ENCODE measurements around the gene CDS2. TPM values are rescaled to one million over a fixed set of nuclear protein-coding genes. Genes with fewer than 3 reads are reported as not detected.
A peak's percentile ranks its signal among the peaks of the same experiment; 100 is the strongest.

CDS2 gene
- total and polyA plus RNA-seq, 4 experiments from 2014 or later = 53.7 to 59.8 (median 58.2) TPM

DNA sequence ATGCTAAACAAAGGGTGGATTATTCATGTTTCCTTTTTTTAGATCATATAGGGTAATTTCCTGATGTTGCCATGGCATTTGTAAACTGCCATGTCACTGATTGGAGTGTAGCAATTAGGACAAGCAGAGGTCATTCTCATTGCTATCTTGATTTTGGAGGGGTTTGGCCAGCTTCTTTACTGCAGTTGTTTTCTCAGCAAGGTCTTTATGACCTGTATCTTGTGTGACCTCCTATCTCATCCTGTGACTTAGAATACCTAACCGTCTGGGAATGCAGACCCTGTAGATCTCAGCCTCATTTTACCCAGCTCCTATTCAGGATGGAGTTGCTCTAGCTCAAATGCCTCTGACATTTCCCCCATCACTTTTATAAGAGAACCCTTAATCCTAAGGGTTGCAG is 53.6 kb downstream of the CDS2 start:
- H3K27me3 Mint-ChIP-seq = no peaks in the 10 kb centered on the region
- no peaks in the 10 kb centered on the region for H3K9me3 ChIP-seq (ENCODE audit: control insufficient read depth in 1 of 2, low read length in 2 of 2)
- DNase-seq = no peak
- H3K4me3 Mint-ChIP-seq = no peak overlapping the region
- H3K27ac Mint-ChIP-seq = peak overlapping the region in 4 of 7 donors; percentile 3 to 57 (median 34)
- H3K4me3 ChIP-seq (ENCODE audit: low read length in 2 of 2) = no peak overlapping the region
- peaks cover 0 to 4% (median 0%) of the 10 kb centered on the region in 4 donors for H3K4me1 Mint-ChIP-seq
- intact Hi-C loops (cut with micrococcal nuclease) = no loop called here
- POLR2A ChIA-PET (ENCODE audit: partially characterized antibody) = no interaction called here
- CTCF ChIA-PET (ENCODE audit: partially characterized antibody) = interaction anchor here (0.9 to 2.8 kb wide), 3 partner anchors 12 to 54 kb away, joined by 3 to 8 read pairs (median 6); partner anchors contain the start of gene CDS2
- H3K27me3 ChIP-seq (ENCODE audit: insufficient read depth, low read length) = no peaks in the 10 kb centered on the region
- peaks cover 62 to 80% of the 10 kb centered on the region in 2 donors for H3K36me3 Mint-ChIP-seq
- H3K4me1 ChIP-seq (ENCODE audit: insufficient read depth, low read length) = no peaks in the 10 kb centered on the region
- H3K36me3 ChIP-seq (ENCODE audit: insufficient read depth, low read length) = peaks cover 69% of the 10 kb centered on the region
- H3K9me3 Mint-ChIP-seq = no peaks in the 10 kb centered on the region
- H3K27ac ChIP-seq (ENCODE audit: low read depth, low read length) = no peak overlapping the region

DNA sequence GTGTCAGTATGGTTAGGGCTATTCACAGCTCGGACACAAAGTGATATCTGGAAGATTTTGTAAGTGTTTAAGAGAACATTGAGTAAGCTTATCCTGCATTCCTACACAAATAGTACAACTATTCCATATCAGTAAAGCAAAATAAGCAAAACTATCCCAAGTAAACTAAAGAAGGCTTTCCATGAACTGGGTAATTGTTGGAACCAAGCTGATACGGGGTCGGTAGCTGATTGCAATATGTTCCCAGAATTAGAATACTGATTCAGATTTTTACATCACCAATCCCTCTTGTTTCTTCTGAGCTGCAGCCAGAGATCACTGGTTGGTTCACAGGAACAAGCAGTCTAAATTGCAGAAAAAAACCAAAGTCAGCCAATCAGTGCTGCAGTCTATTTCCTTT is 54.1 kb downstream of the CDS2 start:
- Histone ChIP-seq H3K9me3 (ENCODE audit: control insufficient read depth in 1 of 2, low read length in 2 of 2) (no peaks in the 10 kb centered on the region), H3K4me1 (ENCODE audit: insufficient read depth, low read length) (no peaks in the 10 kb centered on the region), H3K36me3 (ENCODE audit: insufficient read depth, low read length) (peaks cover 71% of the 10 kb centered on the region), H3K4me3 (ENCODE audit: low read length in 2 of 2) (no peak overlapping the region), H3K27ac (ENCODE audit: low read depth, low read length) (no peak overlapping the region), H3K27me3 (ENCODE audit: insufficient read depth, low read length) (no peaks in the 10 kb centered on the region)
- H3K27ac Mint-ChIP-seq = peak overlapping the region in 5 of 7 donors; percentile 25 to 77 (median 57)
- H3K4me1 Mint-ChIP-seq = peaks cover 0 to 4% (median 0%) of the 10 kb centered on the region in 4 donors
- intact Hi-C loops (cut with micrococcal nuclease) = no loop called here
- POLR2A ChIA-PET (ENCODE audit: partially characterized antibody) = no interaction called here
- CTCF ChIA-PET (ENCODE audit: partially characterized antibody) = interaction anchor here (0.9 to 2.8 kb wide), 3 partner anchors 12 to 55 kb away, joined by 3 to 11 read pairs (median 8); partner anchors contain the start of gene CDS2
- peaks cover 66 to 82% of the 10 kb centered on the region in 2 donors for H3K36me3 Mint-ChIP-seq
- DNase-seq = no peak
- no peaks in the 10 kb centered on the region for H3K27me3 Mint-ChIP-seq
- no peaks in the 10 kb centered on the region for H3K9me3 Mint-ChIP-seq
- no peak overlapping the region for H3K4me3 Mint-ChIP-seq

DNA sequence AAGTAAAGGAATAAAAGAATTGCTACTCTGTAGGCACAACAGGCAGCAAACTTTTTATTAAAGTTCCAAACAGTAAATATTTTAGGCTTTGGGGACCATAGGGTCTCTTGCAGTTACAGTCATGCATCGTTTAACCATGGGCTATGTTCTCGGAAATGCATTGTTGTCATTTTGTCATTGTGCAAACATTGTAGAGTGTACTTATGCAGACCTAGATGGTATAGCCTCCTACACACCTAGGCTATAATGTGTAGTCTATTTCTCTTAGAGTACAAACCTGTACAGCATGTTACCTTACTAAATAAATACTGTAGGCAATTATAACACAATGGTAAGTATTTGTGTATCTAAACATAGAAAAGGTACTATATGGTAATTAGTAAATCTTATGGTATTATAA is 54.7 kb downstream of the CDS2 start:
- H3K4me1 Mint-ChIP-seq = peaks cover 0 to 4% (median 0%) of the 10 kb centered on the region in 4 donors
- POLR2A ChIA-PET (ENCODE audit: partially characterized antibody) = no interaction called here
- intact Hi-C loops (cut with micrococcal nuclease) = no loop called here
- Histone ChIP-seq H3K36me3 (ENCODE audit: insufficient read depth, low read length) (peaks cover 71% of the 10 kb centered on the region), H3K27ac (ENCODE audit: low read depth, low read length) (no peak overlapping the region), H3K4me3 (ENCODE audit: low read length in 2 of 2) (no peak overlapping the region), H3K4me1 (ENCODE audit: insufficient read depth, low read length) (no peaks in the 10 kb centered on the region), H3K9me3 (ENCODE audit: control insufficient read depth in 1 of 2, low read length in 2 of 2) (no peaks in the 10 kb centered on the region), H3K27me3 (ENCODE audit: insufficient read depth, low read length) (no peaks in the 10 kb centered on the region)
- H3K27me3 Mint-ChIP-seq = no peaks in the 10 kb centered on the region
- no peak overlapping the region for H3K4me3 Mint-ChIP-seq
- CTCF ChIA-PET (ENCODE audit: partially characterized antibody) = interaction anchor here (0.9 to 2.8 kb wide), 3 partner anchors 11 to 55 kb away, joined by 4 to 11 read pairs (median 8); partner anchors contain the start of gene CDS2
- H3K36me3 Mint-ChIP-seq = peaks cover 68 to 84% of the 10 kb centered on the region in 2 donors
- H3K9me3 Mint-ChIP-seq = no peaks in the 10 kb centered on the region
- no peak for DNase-seq
- H3K27ac Mint-ChIP-seq = peak overlapping the region in 2 of 7 donors; percentile 40 to 70

DNA sequence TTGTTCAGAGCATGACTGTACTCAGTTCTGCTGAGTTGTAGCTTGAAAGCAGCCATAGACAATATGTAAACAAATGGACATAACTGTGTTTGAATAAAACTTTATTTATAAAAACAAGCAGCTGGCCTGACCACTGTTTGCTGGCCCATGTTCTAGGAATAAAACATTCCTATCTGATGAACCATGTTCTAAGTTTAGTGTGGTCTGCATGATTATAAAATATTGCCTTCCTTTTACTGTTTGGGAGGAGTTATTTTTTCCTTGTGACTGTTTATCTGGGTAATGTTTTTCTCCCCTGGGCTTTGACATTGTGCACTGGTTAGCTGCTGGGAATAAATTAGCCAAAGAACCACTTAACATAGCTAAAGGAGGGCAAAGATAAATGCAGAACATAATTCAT is 55.1 kb downstream of the CDS2 start:
- H3K4me3 Mint-ChIP-seq = no peak overlapping the region
- no peaks in the 10 kb centered on the region for H3K4me1 ChIP-seq (ENCODE audit: insufficient read depth, low read length)
- H3K36me3 ChIP-seq (ENCODE audit: insufficient read depth, low read length) = peaks cover 70% of the 10 kb centered on the region
- H3K27ac Mint-ChIP-seq = peak overlapping the region in 1 of 7 donors; percentile 19
- peaks cover 64 to 83% of the 10 kb centered on the region in 2 donors for H3K36me3 Mint-ChIP-seq
- no peak for DNase-seq
- no peaks in the 10 kb centered on the region for H3K27me3 ChIP-seq (ENCODE audit: insufficient read depth, low read length)
- POLR2A ChIA-PET (ENCODE audit: partially characterized antibody) = interaction anchor here (1.5 kb wide), 1 partner anchor 55 kb away, joined by 4 read pairs; the partner anchor contains the start of gene CDS2
- H3K27me3 Mint-ChIP-seq = no peaks in the 10 kb centered on the region
- H3K9me3 Mint-ChIP-seq = no peaks in the 10 kb centered on the region
- no peak overlapping the region for H3K27ac ChIP-seq (ENCODE audit: low read depth, low read length)
- CTCF ChIA-PET (ENCODE audit: partially characterized antibody) = interaction anchor here (0.6 to 1.7 kb wide), 3 partner anchors 11 to 397 kb away, joined by 3 to 11 read pairs (median 4); partner anchors contain the start of gene CDS2
- H3K4me3 ChIP-seq (ENCODE audit: low read length in 2 of 2) = no peak overlapping the region
- H3K9me3 ChIP-seq (ENCODE audit: control insufficient read depth in 1 of 2, low read length in 2 of 2) = no peaks in the 10 kb centered on the region
- intact Hi-C loops (cut with micrococcal nuclease) = no loop called here
- peaks cover 0 to 2% (median 0%) of the 10 kb centered on the region in 4 donors for H3K4me1 Mint-ChIP-seq

DNA sequence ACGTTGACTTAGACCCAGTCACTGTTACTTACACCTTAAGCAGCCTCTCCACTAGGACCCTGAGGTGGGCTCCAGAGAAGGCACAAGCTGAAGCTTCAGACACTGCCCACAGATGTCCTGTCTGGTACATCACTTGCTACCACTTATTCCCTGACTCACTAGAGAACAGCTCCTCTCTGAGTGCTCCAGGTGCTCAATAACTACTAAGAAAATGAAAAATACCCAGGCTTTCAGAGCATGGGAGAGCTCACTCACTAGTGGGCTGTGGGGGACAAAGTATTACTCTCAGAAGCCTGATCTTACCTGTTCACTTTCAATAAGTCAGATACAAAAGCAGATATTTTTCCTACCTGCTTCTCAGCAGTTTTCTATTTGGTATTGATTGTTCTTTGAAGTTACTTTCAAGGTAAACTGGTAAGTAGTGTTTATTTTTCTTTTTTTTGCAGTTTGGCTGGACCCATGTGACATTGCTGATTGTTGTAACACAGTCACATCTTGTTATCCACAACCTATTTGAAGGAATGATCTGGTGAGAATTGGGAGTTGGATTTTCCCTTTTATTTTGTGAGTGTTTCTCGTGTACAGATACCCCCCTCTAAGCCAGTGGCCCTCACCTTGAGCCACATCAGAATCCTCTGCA is 55.9 kb downstream of the CDS2 start:
- no peaks in the 10 kb centered on the region for H3K27me3 ChIP-seq (ENCODE audit: insufficient read depth, low read length)
- no peak overlapping the region for H3K27ac ChIP-seq (ENCODE audit: low read depth, low read length)
- ChIA-PET CTCF (ENCODE audit: partially characterized antibody) (interaction anchor here (0.6 kb wide), 1 partner anchor 398 kb away, joined by 3 read pairs; no protein-coding TSS in a partner anchor), POLR2A (ENCODE audit: partially characterized antibody) (interaction anchor here (1.5 kb wide), 1 partner anchor 56 kb away, joined by 4 read pairs; the partner anchor contains the start of gene CDS2)
- intact Hi-C loops (cut with micrococcal nuclease) = no loop called here
- peaks cover 0 to 2% (median 0%) of the 10 kb centered on the region in 4 donors for H3K4me1 Mint-ChIP-seq
- H3K4me1 ChIP-seq (ENCODE audit: insufficient read depth, low read length) = no peaks in the 10 kb centered on the region
- H3K4me3 Mint-ChIP-seq = no peak overlapping the region
- H3K4me3 ChIP-seq (ENCODE audit: low read length in 2 of 2) = no peak overlapping the region
- H3K9me3 ChIP-seq (ENCODE audit: control insufficient read depth in 1 of 2, low read length in 2 of 2) = no peaks in the 10 kb centered on the region
- H3K36me3 Mint-ChIP-seq = peaks cover 60 to 78% of the 10 kb centered on the region in 2 donors
- H3K9me3 Mint-ChIP-seq = no peaks in the 10 kb centered on the region
- H3K27ac Mint-ChIP-seq = peak overlapping the region in 4 of 7 donors; percentile 6 to 63 (median 26)
- no peak for DNase-seq
- H3K36me3 ChIP-seq (ENCODE audit: insufficient read depth, low read length) = peaks cover 66% of the 10 kb centered on the region
- H3K27me3 Mint-ChIP-seq = no peaks in the 10 kb centered on the region

DNA sequence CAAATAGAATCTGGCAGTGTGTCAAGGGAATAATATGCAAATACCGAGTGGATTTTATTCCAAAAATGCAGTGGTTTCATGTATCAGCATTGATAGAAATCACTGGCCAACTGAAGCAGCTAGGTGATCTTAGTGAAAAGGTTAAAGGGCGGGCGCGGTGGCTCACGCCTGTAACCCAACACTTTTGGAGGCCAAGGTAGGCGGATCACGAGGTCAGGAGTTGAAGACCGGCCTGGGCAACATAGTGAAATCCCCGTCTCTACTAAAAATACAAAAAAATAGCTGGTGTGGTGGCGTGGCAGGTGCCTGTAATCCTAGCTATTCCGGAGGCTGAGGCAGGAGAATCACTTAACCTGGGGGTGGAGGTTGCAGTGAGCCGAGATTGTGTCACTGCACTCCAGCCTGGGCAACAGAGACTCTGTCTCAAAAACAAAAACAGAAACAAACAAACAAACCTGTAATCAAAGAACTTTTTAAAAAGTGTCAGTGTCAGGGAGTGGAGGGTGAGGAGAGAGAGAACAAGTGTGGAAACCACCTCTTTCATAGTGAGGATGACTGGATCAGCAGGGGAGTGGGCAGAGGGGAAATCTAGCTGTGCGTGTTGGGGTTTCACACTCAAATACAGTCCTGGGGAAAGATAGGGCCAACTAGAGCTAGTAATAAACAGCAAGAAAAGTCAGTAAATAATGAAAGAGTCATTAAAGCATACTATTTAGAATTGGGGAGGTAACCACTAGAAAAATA is 57.1 kb downstream of the CDS2 start:
- no peaks in the 10 kb centered on the region for H3K27me3 ChIP-seq (ENCODE audit: insufficient read depth, low read length)
- peaks cover 57 to 78% of the 10 kb centered on the region in 2 donors for H3K36me3 Mint-ChIP-seq
- no peak for DNase-seq
- H3K36me3 ChIP-seq (ENCODE audit: insufficient read depth, low read length) = peaks cover 55% of the 10 kb centered on the region
- no peak overlapping the region for H3K4me3 ChIP-seq (ENCODE audit: low read length in 2 of 2)
- H3K27ac Mint-ChIP-seq = peak overlapping the region in 5 of 7 donors; percentile 53 to 84 (median 71)
- no peaks in the 10 kb centered on the region for H3K9me3 Mint-ChIP-seq
- ChIA-PET POLR2A (ENCODE audit: partially characterized antibody) (no interaction called here), CTCF (ENCODE audit: partially characterized antibody) (interaction anchor here (0.7 to 1.8 kb wide), 3 partner anchors 9 to 83 kb away, joined by 4 read pairs; partner anchors contain the start of gene CDS2)
- H3K4me3 Mint-ChIP-seq = no peak overlapping the region
- no peak overlapping the region for H3K27ac ChIP-seq (ENCODE audit: low read depth, low read length)
- peaks cover 0 to 2% (median 0%) of the 10 kb centered on the region in 4 donors for H3K4me1 Mint-ChIP-seq
- no peaks in the 10 kb centered on the region for H3K4me1 ChIP-seq (ENCODE audit: insufficient read depth, low read length)
- intact Hi-C loops (cut with micrococcal nuclease) = no loop called here
- no peaks in the 10 kb centered on the region for H3K9me3 ChIP-seq (ENCODE audit: control insufficient read depth in 1 of 2, low read length in 2 of 2)
- no peaks in the 10 kb centered on the region for H3K27me3 Mint-ChIP-seq

DNA sequence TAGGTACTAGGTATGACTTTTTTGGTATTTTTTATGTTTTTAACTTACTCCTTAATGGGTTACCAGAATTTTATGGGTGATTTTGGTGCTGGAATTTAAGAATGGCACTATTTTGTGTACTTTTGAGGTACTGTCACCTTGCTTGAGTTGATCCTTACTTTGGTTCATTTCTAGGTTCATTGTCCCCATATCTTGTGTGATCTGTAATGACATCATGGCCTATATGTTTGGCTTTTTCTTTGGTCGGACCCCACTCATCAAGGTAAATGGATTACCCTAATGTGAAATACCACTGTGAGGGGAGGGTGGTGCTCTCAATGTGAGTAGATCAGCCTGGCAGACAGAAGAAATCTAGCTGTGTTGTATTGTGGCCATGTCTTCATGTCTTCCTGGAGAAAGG is 57.9 kb downstream of the CDS2 start:
- no peak overlapping the region for H3K27ac ChIP-seq (ENCODE audit: low read depth, low read length)
- Mint-ChIP-seq H3K27ac (peak overlapping the region in 5 of 7 donors; percentile 16 to 66 (median 31)), H3K9me3 (no peaks in the 10 kb centered on the region), H3K4me1 (no peaks in the 10 kb centered on the region), H3K27me3 (no peaks in the 10 kb centered on the region), H3K36me3 (peaks cover 57 to 80% of the 10 kb centered on the region in 2 donors), H3K4me3 (no peak overlapping the region)
- no peaks in the 10 kb centered on the region for H3K27me3 ChIP-seq (ENCODE audit: insufficient read depth, low read length)
- ChIA-PET POLR2A (ENCODE audit: partially characterized antibody) (no interaction called here), CTCF (ENCODE audit: partially characterized antibody) (interaction anchor here (1.2 to 4.1 kb wide), 3 partner anchors 27 to 84 kb away, joined by 4 to 24 read pairs (median 4); partner anchors contain the start of gene CDS2)
- no peak for DNase-seq
- intact Hi-C loops (cut with micrococcal nuclease) = no loop called here
- H3K9me3 ChIP-seq (ENCODE audit: control insufficient read depth in 1 of 2, low read length in 2 of 2) = no peaks in the 10 kb centered on the region
- no peak overlapping the region for H3K4me3 ChIP-seq (ENCODE audit: low read length in 2 of 2)
- no peaks in the 10 kb centered on the region for H3K4me1 ChIP-seq (ENCODE audit: insufficient read depth, low read length)
- peaks cover 56% of the 10 kb centered on the region for H3K36me3 ChIP-seq (ENCODE audit: insufficient read depth, low read length)

All from CD4-positive, alpha-beta memory T cell (primary cell).